ENCODE measurements around the gene SRA1.

Gene SRA1

GRCh38 chr5:140554454-140554853, 2.8 kb downstream of the SRA1 start:
- Histone ChIP-seq H3K4me1 (ENCODE audit: insufficient read depth, poor library complexity, severe bottlenecking) (peaks cover 6% of the 10 kb centered on the region), H3K36me3 (ENCODE audit: low read depth) (peaks cover 63% of the 10 kb centered on the region), H3K4me3 (ENCODE audit: severe bottlenecking) (no peak overlapping the region), H3K9me3 (ENCODE audit: severe bottlenecking) (no peaks in the 10 kb centered on the region), H3K27me3 (ENCODE audit: insufficient read depth, poor library complexity, severe bottlenecking) (no peaks in the 10 kb centered on the region), H3K27ac (ENCODE audit: poor library complexity, severe bottlenecking) (no peak overlapping the region)
- no peak for TF ChIP-seq CTCF (IDR thresholded peaks at IDR 0.05; ENCODE audit: poor library complexity, severe bottlenecking)
- ATAC-seq (ENCODE audit: low read depth), result no peak
- DNase-seq (ENCODE audit: low spot score), result no peak

GRCh38 chr5:140553657-140554056, 3.6 kb downstream of the SRA1 start:
- Histone ChIP-seq H3K9me3 (ENCODE audit: severe bottlenecking) (no peaks in the 10 kb centered on the region), H3K4me3 (ENCODE audit: severe bottlenecking) (no peak overlapping the region), H3K27ac (ENCODE audit: poor library complexity, severe bottlenecking) (no peak overlapping the region), H3K36me3 (ENCODE audit: low read depth) (peaks cover 69% of the 10 kb centered on the region), H3K27me3 (ENCODE audit: insufficient read depth, poor library complexity, severe bottlenecking) (no peaks in the 10 kb centered on the region), H3K4me1 (ENCODE audit: insufficient read depth, poor library complexity, severe bottlenecking) (peaks cover 6% of the 10 kb centered on the region)
- ATAC-seq (ENCODE audit: low read depth) (no peak), DNase-seq (ENCODE audit: low spot score) (no peak)
- no peak for TF ChIP-seq CTCF (IDR thresholded peaks at IDR 0.05; ENCODE audit: poor library complexity, severe bottlenecking)

GRCh38 chr5:140551872-140552271, 5.4 kb downstream of the SRA1 start:
- Histone ChIP-seq H3K9me3 (ENCODE audit: severe bottlenecking) (no peaks in the 10 kb centered on the region), H3K4me3 (ENCODE audit: severe bottlenecking) (no peak overlapping the region), H3K27me3 (ENCODE audit: insufficient read depth, poor library complexity, severe bottlenecking) (no peaks in the 10 kb centered on the region), H3K27ac (ENCODE audit: poor library complexity, severe bottlenecking) (no peak overlapping the region), H3K4me1 (ENCODE audit: insufficient read depth, poor library complexity, severe bottlenecking) (peaks cover 13% of the 10 kb centered on the region), H3K36me3 (ENCODE audit: low read depth) (peaks cover 69% of the 10 kb centered on the region)
- ATAC-seq (ENCODE audit: low read depth) (no peak), DNase-seq (ENCODE audit: low spot score) (no peak)
- no peak for TF ChIP-seq CTCF (IDR thresholded peaks at IDR 0.05; ENCODE audit: poor library complexity, severe bottlenecking)

- peaks cover 9% of the 10 kb centered on the region for H3K4me1 ChIP-seq (ENCODE audit: insufficient read depth, poor library complexity, severe bottlenecking)
- no peak overlapping the region for H3K4me3 ChIP-seq (ENCODE audit: severe bottlenecking)
- no peak for DNase-seq (ENCODE audit: low spot score)
Observed at GRCh38 chr5:140550147-140551079, 6.9 kb downstream of the SRA1 start.

More at GRCh38 chr5:140550147-140551079, 6.9 kb downstream of the SRA1 start:
- no peak for ATAC-seq (ENCODE audit: low read depth)
- TF ChIP-seq CTCF (IDR thresholded peaks at IDR 0.05; ENCODE audit: poor library complexity, severe bottlenecking), result no peak
- Histone ChIP-seq H3K9me3 (ENCODE audit: severe bottlenecking) (no peaks in the 10 kb centered on the region), H3K27ac (ENCODE audit: poor library complexity, severe bottlenecking) (no peak overlapping the region), H3K27me3 (ENCODE audit: insufficient read depth, poor library complexity, severe bottlenecking) (no peaks in the 10 kb centered on the region), H3K36me3 (ENCODE audit: low read depth) (peaks cover 62% of the 10 kb centered on the region)

All from RWPE2 (cell line).